ENCODE results near the gene SAFB. TPM values are rescaled to one million over a fixed set of nuclear protein-coding genes. Genes with fewer than 3 reads are reported as not detected.

Gene SAFB
- polyA plus RNA-seq, 1 experiment: 34.0 TPM

- H3K4me3 ChIP-seq (ENCODE audit: low read depth, low read length): no peak overlapping the region
- no peak for TF ChIP-seq CTCF (IDR thresholded peaks at IDR 0.05; ENCODE audit: low read depth, low read length)
- ChIA-PET POLR2A (interaction anchor here (0.8 kb wide), 1 partner anchor 19 kb away, joined by 4 read pairs; the partner anchor contains the start of genes SAFB and SAFB2), CTCF (interaction anchor here (0.9 kb wide), 1 partner anchor 45 kb away, joined by 3 read pairs; no protein-coding TSS in a partner anchor)
- no peaks in the 10 kb centered on the region for H3K9me3 ChIP-seq (ENCODE audit: control insufficient read depth, insufficient read depth, low read length)
- DNase-seq (ENCODE audit: low read depth, low spot score): no peak
- H3K27me3 ChIP-seq (ENCODE audit: control insufficient read depth, insufficient read depth, low read length): no peaks in the 10 kb centered on the region
- H3K27ac ChIP-seq (ENCODE audit: low read depth, low read length): no peak overlapping the region
Measured at GRCh38 chr19:5642204-5642603, 19.3 kb downstream of the SAFB start.

GRCh38 chr19:5643060-5643459, 20.2 kb downstream of the SAFB start:
- Histone ChIP-seq H3K27ac (ENCODE audit: low read depth, low read length) (no peak overlapping the region), H3K27me3 (ENCODE audit: control insufficient read depth, insufficient read depth, low read length) (no peaks in the 10 kb centered on the region), H3K4me3 (ENCODE audit: low read depth, low read length) (no peak overlapping the region), H3K9me3 (ENCODE audit: control insufficient read depth, insufficient read depth, low read length) (no peaks in the 10 kb centered on the region)
- ChIA-PET CTCF (no interaction called here), POLR2A (no interaction called here)
- TF ChIP-seq CTCF (IDR thresholded peaks at IDR 0.05; ENCODE audit: low read depth, low read length): no peak
- no peak for DNase-seq (ENCODE audit: low read depth, low spot score)

DNA sequence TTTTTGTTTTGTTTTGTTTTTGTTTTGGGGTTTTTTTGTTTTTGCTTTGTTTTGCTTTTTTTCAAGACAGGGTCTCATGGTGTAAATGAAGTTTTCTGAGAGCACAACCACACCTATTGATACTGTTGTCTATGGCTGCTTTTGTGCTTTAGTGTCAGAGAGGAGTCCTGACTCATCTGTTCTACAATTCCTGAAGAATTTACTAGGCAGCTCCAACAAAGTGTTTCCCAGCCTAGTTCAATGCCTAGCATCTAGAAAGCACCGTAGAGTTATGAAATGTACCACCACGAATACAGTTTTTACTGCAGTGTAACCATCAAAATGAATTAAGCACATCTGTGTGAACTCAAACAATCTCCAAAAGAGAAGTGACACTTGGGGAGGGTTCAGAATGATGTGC, 21.2 kb downstream of the SAFB start:
- no peak overlapping the region for H3K27ac ChIP-seq (ENCODE audit: low read depth, low read length)
- no peak overlapping the region for H3K4me3 ChIP-seq (ENCODE audit: low read depth, low read length)
- CTCF ChIA-PET: no interaction called here
- H3K27me3 ChIP-seq (ENCODE audit: control insufficient read depth, insufficient read depth, low read length): no peaks in the 10 kb centered on the region
- POLR2A ChIA-PET: no interaction called here
- no peak for TF ChIP-seq CTCF (IDR thresholded peaks at IDR 0.05; ENCODE audit: low read depth, low read length)
- H3K9me3 ChIP-seq (ENCODE audit: control insufficient read depth, insufficient read depth, low read length): no peaks in the 10 kb centered on the region
- no peak for DNase-seq (ENCODE audit: low read depth, low spot score)

GRCh38 chr19:5645409-5645808, 22.5 kb downstream of the SAFB start:
- no peaks in the 10 kb centered on the region for H3K27me3 ChIP-seq (ENCODE audit: control insufficient read depth, insufficient read depth, low read length)
- no peak for DNase-seq (ENCODE audit: low read depth, low spot score)
- no peak overlapping the region for H3K27ac ChIP-seq (ENCODE audit: low read depth, low read length)
- H3K9me3 ChIP-seq (ENCODE audit: control insufficient read depth, insufficient read depth, low read length): no peaks in the 10 kb centered on the region
- no peak for TF ChIP-seq CTCF (IDR thresholded peaks at IDR 0.05; ENCODE audit: low read depth, low read length)
- ChIA-PET CTCF (no interaction called here), POLR2A (no interaction called here)
- no peak overlapping the region for H3K4me3 ChIP-seq (ENCODE audit: low read depth, low read length)

DNA sequence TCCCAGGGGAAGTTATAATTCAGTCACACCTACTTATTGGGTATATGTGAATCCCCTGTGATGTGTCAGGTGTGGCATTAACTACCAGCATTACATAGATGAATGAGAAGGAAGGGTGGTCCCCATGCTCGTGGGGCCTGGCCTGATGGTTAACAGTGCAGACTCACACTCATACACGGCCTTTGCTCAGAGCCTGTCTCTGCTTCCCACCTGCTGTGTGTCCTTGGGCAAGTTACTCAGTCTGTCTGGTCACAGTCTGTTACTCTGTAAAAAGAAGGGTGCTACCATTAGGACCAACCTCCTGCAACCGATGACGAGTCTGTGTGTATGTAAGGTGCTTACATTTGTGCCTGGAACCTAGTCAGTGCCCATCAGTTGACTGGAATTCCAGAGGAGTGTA, 23.8 kb downstream of the SAFB start:
- Histone ChIP-seq H3K4me3 (ENCODE audit: low read depth, low read length) (no peak overlapping the region), H3K27me3 (ENCODE audit: control insufficient read depth, insufficient read depth, low read length) (no peaks in the 10 kb centered on the region), H3K27ac (ENCODE audit: low read depth, low read length) (no peak overlapping the region), H3K9me3 (ENCODE audit: control insufficient read depth, insufficient read depth, low read length) (no peaks in the 10 kb centered on the region)
- no peak for DNase-seq (ENCODE audit: low read depth, low spot score)
- TF ChIP-seq CTCF (IDR thresholded peaks at IDR 0.05; ENCODE audit: low read depth, low read length): no peak
- CTCF ChIA-PET: no interaction called here
- POLR2A ChIA-PET: interaction anchor here (0.6 kb wide), 1 partner anchor 8 kb away, joined by 7 read pairs; no protein-coding TSS in a partner anchor

Data from AG04450 (cell line).